Globus pallidus (tissue), 1 donor: ENCODE measurements around the gene PPIL3.

Source experiments
- DNase-seq: peaks from one replicate; pipeline ENCODE4 v3.0.0-alpha.2; 2015; ENCODE audit warnings: low spot score

Gene PPIL3

GRCh38 chr2:200860092-200860795 is 28.6 kb downstream of the PPIL3 start:
- DNase-seq = peak; percentile 45

DNA sequence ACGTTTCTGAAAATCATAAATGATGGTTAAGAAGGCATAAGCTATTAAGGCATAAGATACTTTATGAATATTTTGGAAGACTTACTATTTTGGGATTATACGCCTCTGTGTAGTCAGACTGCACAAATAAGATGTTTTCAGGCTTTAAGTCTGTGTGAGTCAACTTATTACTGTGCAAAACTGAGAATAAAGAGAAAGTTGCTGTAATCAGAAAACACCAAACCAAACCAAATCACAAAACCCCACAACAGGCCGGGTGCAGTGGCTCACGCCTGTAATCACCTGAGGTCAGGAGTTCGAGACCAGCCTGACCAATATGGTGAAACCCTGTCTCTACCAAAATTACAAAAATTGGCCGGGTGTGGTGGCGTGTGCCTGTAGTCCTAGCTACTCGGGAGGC is 32.1 kb downstream of the PPIL3 start:
- no peak for DNase-seq

DNA sequence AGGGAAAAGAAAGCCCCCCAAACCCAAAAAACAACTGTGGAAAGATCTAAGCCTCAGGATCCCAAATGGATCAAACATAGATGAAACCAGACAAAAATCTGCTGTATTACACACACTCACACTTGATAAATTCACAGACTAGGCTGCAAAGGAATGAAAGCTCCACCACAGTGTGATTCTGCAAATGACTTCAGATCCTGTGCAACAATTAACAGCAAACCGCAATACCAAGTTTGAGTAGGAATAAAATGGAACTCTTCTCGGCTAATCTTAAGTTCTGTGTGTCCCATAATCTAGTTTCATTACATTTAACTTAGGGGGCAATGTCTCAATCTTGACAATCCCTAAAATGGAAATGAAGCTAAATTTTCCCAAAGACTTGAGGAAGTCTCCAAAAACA is 36.3 kb downstream of the PPIL3 start:
- no peak for DNase-seq

DNA sequence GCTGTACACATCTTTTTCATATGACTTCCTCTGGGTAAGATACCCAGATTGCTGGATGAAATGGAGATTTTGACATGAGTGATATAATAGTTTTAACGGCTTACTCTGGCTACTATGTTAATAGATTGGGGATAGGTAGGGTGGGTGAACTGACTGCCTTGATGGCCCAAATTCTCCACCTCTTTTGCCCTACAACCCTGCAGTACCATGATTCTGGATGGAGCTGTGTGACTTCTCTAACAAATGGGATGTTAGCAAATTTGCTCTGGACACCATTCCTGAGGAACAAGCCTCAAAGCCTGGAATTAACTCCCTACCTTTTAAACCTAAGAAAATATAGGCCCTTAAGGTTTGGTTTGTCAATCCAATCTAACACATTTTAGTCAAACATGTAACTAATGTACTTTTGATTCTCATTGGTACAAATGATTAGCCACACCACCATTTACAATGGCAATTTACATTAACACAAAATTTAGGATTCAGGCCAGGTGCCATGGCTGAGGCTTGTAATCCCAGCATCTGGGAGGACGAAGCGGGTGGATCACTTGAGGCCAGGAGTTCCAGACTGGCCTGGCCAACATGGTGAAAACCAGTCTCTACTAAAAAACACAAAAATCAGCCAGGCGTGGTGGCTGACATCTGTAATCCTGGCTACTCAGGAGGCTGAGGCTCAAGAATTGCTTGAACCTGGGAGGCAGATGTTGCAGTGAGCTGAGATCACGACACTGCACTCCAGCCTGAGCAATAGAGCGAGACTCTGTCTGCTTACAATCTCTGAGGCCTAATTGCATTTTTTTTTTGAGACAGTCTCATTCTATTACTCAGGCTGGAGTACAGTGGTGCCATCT is 37.3 kb downstream of the PPIL3 start:
- DNase-seq = no peak

DNA sequence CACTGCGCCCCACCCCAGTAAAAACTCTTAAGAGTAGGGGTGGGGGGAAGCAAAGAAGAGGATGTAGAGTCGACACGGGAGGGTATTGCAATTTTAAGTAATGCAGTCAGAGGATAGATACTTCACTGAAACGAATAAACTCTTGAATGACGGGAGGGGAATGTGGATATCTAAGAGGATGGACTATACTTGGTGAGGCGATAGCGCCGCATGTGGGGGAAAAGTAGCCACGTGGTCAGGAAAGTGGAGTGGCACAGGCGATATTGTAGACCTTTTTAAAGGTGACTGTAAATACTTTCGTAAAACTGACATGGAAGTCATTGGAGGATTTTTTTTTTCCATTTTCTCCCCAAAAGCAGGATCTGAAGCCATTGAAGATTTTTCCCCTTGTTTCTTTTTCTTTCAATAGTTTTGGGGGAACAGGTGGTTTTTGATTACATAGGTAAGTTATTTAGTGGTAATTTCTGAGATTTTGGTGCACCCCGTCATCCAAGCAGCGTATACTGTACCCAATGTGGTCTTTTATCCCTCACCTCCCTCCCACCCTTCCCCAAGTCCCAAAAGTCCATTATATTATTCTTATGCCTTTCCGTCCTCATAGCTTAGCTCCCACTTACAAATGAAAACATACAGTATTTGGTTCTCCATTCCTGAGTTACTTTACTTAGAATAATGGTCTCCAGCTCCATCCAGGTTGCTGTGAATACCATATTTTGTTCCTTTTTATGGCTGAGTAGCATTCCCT is 38.2 kb downstream of the PPIL3 start:
- no peak for DNase-seq

GRCh38 chr2:200847939-200848338 is 40.9 kb downstream of the PPIL3 start:
- no peak for DNase-seq

DNA sequence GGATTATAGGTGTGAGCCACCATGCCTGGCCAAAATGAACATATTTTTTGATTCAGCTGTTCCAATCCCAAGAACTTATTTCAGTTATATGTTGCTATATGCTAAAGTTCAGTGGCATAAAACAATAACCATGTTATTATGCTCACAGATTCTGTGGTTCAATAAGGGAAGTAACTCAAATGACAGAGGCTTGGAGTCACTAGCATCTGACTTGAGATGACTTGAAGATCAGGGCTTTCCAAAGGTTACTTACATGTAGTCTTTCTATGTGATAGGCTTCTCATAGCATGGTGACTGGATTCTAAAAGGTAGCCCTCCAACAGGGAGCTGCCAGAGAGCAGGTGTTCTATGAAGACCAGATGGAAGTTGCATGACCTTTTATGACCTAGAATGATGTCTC is 41.6 kb downstream of the PPIL3 start:
- DNase-seq = no peak

GRCh38 chr2:200845669-200846325 is 43.1 kb downstream of the PPIL3 start:
- DNase-seq = no peak

DNA sequence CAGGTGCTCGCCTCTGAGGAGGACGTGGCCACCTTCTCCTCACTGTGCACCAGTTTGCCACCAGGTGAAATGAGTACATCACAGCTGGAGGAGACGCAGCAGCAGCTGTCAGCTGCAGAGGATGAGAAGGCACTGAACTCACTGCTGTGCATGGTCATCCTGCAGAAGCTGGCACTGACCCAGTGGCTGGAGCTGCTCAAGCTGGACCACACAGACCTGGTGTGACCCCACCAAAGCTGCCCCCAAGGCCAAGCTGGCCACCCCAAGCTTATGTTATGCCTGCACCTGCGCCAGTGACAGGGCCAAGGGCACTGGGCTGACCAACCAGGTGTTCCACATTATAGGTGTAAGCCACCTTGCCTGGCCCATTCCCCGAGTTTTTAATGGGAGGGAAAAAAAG is 43.7 kb downstream of the PPIL3 start:
- DNase-seq = no peak

- no peak for DNase-seq
These were observed 44.6 kb downstream of the PPIL3 start for GRCh38 chr2:200843993-200844948.

DNA sequence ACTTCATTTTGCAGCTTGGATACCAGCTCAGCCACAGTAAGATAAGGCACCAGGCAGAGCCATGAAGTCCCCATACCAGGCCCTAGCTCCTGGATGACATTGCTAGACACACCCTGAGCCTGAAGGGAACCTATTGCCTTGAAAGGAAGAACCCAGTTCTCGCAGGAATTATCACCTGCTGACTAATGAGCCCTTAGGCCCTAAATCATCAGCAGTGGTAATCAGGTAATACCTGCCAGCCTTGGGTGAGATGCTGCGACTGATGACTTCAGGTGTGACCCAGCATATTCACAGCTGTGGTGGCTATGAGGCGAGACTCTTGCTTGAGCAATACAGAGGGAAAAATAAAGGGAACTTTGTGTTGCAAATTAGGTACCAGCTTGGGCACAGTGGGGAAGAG is 49.4 kb downstream of the PPIL3 start:
- DNase-seq = no peak

- DNase-seq = no peak
These were observed 54.2 kb downstream of the PPIL3 start for GRCh38 chr2:200834701-200835100.

- DNase-seq = no peak
These were observed 59.6 kb downstream of the PPIL3 start for GRCh38 chr2:200829258-200829655.

DNA sequence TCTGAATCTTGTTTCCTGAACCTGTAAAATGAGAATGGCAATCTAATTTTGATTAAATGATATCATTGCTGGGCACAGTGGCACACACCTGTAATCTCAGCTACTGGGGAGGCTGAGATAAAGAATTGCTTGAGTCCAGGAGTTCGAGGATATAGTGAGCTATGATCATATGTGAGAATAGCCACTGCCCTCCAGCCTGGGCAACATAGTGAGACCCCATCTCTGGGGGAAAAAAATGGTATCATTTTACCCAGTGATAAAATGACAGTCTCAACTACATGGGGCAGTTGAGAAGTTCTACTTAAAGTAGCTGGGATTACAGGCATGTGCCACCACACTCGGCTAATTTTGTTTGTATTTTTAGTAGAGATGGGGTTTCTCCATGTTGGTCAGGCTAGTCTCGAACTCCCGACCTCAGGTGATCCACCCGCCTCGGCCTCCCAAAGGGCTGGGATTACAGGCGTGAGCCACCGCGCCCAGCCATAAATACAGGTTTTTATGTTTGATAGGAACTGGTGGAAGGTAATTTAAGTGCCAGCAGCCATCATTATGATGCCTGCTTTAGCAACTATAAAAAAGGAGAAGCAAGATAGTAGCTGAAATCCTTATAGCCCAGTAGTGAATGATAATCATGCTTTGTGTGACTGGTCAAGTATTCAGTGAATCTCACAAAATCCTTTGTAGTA is 60.2 kb downstream of the PPIL3 start:
- DNase-seq = no peak

GRCh38 chr2:200828104-200828503 is 60.8 kb downstream of the PPIL3 start:
- no peak for DNase-seq

- DNase-seq = no peak
These were observed 67.1 kb downstream of the PPIL3 start for GRCh38 chr2:200821686-200822245.
